NCI-H187 (cell line): ENCODE results near the gene MFSD12.

Experiments
- DNase-seq, 2 experiments: peaks; one replicate each; lab custom pipeline; 2025; lab: John Stamatoyannopoulos, UW

MFSD12 gene

DNA sequence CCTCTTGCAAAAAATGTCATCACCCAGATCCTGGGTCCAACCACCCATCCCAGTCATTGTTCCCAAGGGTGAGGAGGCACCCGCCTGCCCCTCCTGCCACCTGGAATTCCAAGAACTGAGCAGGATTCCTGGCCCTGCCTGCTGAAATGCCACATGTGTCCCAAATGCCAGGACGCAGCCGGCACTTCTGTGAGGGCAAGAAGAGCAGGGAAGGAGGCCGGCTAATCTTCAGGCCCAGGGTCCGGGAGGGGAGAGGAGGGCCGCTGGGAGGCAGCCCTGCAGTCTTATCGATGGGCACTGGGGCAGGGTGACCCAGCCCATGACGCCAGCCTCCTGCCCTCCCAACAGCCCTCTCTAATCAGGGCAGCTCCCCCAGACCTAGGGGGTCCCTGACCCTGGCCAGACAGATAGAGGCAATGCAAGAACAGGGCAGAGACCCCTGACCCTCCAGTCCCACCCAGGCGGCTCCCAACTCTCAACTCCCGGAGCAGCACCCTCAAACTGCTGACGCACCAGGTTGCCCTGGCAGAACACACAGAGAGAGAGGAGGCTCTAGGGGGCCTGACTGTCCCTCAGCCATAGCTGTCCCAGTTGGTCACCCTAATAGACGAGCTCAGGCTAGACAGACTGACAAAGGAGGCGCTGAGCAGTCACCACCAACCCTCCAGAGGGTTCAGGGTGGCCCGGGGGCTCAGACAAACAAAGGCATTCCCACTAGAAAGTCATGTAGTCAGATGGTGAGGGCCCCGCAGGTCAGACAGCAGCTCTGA, 1.5 kb downstream of the MFSD12 start:
- no peak for DNase-seq

DNA sequence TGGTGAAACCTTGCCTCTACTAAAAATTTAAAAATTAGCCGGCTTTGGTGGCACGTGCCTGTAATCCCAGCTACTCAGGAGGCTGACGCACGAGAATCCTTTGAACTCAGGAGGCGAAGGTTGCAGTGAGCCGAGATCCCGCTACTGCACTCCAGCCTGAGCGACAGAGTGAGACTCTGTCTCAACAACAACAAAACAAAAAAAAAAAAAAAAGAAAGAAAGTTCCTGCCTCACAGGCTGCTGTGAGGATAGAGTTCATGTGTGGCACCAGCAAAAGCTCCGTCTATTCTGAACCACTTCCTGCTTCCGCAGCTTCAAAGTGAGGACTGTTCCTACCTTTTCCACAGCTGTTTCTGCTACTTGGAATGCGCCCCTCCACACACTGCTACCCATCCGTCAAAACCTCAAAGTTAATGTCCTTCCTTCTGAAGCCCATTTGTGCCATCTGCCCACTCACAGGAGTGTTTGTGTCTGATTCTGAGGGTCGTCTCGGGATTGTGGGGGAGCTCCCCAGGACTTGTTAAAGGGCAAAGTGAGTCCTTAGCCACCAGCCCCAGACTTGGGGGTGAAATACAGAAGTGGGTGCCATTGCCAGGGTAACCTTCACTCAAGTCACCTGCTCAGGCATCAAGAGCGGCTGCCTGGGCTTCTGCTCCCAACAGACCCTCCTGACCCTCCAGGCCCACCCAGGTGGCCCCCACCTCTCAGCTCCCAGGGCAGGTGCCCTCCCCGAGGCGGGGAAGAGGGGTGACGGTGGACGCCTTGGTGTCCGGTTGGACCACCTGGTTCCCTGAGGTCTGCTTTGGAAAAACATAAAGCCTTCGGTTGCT, 2.9 kb downstream of the MFSD12 start:
- DNase-seq: no peak

DNA sequence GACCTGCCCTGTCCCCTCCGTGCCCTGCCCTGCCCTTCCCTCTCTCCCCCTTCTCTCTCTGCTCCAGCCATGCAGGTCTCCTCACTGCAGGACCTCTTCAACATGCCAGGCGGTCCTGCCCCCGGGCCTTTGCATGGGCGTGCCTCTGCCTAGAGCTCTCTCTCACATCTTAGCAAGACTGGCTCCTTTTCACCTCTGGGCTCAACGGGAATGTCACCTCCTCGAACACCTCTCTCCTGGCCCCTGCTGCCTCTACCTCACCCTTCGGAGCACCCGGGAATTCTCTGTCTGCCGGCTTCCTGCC, 5.6 kb downstream of the MFSD12 start:
- DNase-seq: no peak

DNA sequence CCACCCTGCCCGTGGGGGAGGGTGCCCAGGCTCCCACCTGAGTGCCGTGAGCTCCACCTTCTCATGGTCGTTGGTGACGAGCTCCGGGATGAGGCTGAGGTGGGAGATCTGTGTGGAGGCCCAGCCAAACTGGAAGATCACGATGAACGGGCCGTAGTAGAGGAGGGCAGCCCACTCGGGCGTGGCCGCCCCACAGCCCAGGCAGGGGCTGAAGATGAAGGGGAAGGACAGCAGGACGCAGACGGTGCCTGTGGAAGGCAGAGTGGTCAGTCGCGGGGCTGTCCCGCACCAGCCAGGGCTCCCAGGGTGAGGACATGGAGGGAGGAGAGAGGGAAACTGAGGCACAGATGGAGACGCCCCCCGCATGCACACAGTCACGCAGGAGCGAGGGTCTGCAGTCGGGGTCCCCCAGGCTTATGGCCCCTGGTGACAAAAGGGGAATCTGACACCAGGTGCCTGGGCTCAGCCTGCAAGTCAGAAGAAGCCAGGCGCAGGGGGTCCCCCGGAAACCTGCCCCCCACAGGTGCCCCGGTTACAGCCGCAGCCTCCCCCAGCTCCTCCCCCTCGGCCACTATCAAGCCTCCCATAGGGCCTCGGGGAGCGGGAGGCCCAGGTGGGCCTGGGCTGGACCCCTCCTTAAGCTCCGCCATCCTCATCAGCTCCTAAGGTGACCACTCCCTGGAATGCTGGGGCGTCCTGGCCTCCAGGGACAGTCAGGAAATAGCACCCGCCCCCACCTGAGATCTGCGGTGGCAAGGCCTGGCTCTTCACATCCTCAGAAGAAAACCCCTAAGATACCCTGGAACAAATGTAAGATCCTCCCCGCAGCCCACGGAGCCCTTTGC, 6.2 kb downstream of the MFSD12 start:
- DNase-seq: no peak

DNA sequence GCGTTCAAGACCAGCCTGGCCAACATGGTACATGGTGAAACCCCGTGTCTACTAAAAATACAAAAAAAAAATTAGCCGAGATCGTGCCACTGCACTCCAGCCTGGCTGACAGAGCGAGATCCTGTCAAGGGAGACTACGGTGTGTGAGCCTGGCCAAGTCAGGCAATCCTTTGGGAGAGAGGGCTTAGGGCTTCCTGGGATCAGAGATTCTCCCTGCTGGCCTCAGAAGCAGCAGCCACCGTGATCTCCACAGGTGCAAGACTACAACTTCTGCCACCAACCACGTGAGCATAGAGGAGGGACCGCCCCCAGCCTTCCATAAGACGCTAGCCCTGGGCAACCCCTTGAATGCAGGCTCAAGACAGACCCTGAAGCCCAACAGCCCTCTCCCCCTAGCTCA, 7.6 kb downstream of the MFSD12 start:
- no peak for DNase-seq

DNA sequence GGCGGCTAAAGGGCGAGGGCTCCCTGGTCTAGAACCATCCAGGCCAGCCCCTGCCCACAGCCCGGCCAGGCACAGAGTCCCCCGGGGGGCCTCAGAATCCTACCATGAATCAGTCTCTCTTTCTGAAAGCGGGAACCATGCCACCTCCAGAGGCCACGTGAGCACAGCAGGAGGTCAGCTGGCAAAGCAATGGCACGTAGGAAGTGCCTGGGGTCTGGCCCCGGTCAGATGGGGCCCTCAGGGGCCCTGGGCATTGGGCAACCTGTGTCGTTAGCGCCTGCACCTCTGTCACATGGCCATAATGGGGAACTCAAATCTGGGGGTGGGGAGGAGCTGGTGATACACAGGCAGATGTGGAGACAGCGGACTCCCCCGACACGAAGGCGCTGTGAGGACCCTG, 8.8 kb downstream of the MFSD12 start:
- no peak for DNase-seq

DNA sequence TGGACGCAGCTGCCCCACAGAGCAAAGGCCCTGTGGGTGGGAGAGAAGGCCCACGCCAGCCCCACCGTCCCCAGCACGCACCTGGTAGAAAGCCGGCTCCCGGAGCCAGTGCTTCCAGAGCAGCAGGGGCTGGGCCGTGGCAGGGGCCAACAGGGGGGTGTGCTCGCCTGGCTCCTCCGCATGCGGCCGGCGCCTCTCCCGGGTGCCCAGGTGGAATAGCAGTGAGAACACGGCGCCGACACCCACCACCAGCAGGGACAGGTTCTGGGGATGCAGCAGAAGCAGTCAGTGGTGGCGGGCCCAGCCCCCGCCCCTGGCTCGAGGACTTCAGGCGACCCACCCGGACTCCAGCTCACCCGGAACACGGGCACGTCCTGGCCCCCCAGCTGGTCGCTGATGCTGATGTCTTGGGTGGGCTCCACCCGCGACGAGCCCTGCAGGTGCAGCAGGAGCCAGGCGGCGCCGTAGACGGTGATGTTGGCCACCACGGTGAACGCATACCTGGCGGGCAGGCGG, 9.6 kb downstream of the MFSD12 start:
- no peak for DNase-seq

DNA sequence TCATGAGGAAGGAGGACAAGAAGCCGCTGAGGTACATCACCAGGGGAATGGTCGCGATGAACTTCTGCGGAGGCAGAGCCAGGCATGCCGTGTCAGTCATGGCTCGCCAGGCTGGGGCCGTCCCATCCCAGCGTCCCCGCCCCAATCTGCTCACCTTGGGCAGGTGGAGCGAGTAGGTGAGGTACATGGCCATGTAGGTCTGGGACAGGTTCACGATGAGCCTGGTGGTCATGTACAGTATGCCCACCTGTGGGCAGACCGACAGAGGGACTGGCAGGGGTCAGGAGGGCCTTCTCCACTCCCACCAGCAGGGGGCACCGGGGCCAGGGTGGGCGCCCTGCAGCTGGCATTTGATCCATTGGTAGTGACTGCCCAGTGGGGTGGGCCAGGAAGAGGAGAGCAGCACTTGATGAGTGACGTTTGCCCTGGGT, 10.1 kb downstream of the MFSD12 start:
- no peak for DNase-seq

DNA sequence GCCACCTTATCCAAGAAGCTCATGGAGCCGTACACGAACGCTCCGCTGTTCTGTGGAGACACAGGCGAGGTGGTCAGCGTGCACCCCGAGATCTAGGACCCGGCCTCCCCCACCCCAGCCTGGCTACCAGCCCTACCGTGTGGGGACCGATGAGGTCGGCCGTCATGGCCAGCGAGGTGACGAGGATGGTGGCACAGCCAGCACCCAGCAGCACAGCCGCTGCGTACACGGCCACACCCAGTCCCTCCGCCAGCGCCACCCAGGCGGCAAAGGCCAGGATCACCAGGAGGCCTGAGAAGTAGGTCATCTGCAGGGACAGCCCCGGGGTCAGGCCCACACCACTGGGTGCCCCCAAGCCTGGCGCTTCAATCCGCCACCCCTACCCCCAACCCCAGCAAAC, 11.3 kb downstream of the MFSD12 start:
- DNase-seq: no peak

DNA sequence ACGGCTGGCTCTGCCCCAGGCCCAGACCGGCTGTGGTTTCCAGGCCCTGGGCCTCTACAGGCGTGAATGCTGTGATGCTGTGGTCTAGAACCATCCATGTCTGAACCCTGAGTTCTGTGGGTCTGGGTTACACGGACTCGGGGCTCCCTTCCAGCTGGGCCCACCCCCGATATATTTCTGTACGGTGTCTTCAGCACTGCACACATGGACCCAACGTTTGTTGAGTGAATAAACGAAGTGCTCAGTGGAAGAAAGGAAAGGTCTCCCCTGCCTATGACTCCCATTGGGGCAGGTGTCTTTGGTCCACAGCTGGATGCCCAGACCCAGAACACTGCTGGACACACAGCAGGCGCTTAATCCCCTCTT, 11.7 kb downstream of the MFSD12 start:
- DNase-seq: no peak

DNA sequence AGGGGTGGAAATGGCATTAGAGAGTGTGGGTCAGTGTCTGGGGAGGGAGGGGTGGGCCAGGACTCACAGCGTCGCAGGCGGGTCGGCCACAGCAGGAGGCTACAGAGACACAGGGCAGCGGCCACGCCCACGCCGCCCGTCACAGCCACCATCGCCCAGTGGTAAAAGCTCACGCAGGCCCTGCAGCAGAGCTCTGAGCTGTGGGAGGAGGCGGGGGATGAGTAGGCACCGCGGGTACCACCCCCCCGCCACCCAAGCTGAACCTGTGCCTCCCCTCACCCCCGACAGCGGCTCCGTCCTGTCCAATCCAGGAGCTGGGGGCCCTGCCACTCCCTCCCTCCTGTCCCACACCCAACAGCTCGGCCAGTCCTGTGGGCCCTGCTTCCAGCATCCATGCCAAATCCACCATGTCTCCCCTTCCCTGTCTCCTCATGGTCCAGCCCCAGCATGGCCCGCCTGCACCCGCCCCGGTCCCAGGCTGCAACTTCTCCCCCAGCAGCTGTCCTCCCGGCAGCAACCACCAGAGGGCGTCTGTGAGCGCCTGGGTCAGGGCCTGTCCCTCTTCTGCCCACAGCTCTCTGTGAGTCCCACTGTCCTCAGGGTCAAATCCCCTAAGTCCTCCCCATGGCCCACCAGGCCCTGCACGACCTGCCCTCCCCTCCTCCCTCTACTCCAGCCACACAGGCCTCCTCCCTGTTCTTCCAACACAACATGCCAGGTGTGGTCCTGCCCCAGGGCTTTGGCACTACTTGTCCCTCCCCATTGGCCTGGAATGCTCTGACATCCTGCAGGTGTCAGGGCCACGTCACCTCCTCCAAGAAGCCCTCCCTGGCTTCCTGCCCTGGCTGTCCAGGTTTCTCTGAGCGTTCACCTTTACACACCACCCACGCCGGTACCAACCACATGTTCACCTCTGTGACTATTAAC, 12.4 kb downstream of the MFSD12 start:
- DNase-seq: peak in 1 of 2 experiments; percentile 35

DNA sequence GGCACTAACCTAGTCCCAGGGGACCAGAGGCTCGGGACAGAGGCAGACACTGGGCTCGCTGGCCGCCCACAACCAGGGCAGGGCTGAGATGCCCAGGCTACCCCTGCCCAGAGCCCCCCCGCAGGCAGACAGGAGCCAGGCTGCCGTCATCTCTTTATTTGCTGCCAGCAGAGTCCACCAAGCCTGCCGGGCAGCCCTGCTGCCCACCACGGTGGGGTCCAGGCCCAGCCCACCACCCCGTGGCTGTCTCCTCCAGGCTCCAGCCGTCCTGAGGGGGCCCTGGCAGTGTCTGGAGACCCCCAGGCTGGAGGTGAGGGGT, 13.4 kb downstream of the MFSD12 start:
- no peak for DNase-seq

DNA sequence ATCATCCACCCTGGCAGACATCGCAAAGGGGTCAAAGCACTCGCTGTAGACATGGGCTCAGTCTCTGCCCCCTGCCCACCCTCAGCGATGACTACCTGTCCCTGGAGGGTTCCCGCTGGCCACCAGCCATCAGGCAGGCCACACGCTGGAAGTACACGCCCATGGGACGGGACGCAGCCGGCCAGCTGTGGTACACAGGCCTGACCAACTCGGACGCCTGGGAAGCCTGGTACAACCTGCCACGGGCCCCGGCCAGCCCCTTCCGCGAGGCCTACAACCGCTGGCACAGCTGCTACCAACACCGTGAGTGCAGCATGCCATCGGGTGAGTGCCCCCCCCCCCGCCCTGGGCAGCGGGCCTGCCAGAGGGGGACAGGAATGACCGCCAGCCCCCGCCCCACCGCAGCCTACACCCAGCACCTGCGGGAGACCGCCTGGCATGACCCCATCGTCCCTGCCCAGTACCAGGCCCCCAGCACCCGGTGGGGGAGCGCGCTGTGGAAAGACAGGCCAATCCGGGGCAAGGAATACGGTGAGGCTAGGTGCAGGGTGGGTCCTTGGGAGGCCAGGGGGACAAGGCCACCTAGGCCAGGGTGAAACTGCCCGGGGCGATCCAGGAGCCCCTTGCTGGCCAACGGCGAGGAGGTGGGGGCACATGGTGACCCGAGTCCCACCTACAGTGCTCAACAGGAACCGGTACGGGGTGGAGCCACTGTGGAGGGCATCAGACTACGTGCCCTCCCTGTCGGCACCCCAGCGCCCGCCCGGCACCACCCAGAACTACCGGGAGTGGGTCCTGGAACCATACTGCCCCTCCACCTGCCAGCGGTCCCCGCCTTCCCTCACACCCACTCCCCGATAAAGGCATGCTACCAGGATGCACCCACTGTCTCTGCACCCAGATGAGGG, 14.0 kb downstream of the MFSD12 start:
- no peak for DNase-seq

DNA sequence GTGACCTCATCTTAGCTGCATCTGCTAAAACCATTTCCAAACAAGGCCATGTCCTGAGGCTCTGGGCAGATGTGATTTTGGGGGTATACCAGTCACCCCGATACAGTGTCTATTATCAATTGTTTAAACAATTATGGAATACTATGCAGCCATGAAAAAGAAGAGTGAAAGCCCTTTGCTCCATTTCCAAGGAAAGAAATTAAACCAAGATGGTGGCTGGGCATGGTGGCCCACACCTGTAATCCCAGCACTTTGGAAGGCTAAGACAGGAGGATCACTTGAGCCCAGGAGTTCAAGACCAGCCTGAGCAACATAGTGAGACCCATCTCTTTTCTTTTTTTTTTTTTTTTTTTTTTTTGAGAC, 17.6 kb downstream of the MFSD12 start:
- DNase-seq: no peak

DNA sequence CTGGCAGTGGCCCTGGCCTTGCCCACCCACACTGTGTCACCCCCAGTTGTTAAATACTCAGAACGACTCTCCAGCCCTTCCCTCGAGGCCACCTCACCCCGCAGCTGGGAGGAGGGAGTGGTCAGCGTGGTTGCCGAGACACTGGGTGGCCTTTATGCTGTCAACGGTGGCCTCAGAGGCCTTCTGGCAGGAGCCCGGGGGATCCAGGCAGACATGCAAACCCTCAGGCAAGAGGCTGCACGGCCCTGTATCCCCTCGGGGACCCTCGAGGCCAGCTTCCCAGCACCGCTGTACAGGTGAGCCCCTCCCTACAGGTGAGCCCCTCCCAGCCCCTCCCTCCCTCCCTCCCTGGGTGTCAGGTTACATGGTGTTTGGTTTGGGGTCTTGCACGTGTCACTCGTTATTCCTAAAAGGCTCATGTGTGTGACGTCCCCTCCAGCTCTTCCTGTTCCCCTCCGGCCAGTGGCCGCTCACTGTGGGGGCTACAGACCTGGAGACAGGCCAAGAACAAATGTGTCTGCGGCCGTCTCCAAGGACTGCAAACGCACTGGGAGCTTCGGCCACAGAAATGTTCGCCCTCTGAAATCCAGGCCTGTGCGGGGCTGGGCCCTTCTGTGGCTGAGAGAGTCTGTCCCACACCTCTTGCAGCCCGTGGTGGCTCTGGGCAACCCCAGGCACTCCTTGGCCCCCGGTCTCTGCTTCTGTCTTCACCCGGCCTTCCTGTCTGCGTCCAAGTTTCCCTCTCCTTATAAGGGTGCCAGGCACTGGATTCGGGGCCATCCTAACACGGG, 18.2 kb downstream of the MFSD12 start, which contains the start of gene TEKTIP1:
TSS of gene TEKTIP1 (plus strand) at position 210 of the 791 bp plus-strand sequence. CDS start at position 214, 4 bp downstream.
- DNase-seq: no peak

DNA sequence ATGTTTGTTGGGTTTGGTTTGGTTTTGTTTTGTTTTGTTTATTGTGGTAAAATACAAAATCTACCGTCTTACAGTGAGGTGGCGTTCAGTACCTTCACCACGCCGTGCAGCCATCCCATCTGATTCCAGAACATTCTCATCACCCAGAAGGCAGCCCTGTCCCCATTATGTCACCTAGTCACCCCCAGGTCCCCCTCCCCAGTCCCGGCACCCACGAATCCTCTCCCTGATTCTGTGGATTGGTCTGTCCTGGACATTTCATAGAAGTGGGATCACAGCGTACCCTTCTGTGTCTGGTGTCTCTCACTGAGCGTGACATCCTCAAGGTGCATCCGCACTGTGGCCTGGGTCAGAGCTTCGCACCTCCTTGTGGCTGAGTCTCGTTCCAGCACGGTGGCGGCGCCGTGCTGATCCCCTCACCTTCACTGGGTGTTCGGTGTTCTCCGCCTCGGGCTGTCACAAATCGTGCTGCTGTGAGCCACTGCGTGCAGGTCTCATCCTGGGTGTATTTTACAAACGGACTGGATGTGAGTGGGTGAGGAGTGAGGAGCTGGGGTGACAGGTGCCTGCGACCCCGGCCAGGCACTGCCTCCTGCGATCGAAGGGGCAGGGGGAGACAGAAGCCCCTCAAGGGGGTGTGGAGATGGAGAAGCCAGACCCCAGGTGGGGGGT, 19.0 kb downstream of the MFSD12 start:
- DNase-seq: no peak

DNA sequence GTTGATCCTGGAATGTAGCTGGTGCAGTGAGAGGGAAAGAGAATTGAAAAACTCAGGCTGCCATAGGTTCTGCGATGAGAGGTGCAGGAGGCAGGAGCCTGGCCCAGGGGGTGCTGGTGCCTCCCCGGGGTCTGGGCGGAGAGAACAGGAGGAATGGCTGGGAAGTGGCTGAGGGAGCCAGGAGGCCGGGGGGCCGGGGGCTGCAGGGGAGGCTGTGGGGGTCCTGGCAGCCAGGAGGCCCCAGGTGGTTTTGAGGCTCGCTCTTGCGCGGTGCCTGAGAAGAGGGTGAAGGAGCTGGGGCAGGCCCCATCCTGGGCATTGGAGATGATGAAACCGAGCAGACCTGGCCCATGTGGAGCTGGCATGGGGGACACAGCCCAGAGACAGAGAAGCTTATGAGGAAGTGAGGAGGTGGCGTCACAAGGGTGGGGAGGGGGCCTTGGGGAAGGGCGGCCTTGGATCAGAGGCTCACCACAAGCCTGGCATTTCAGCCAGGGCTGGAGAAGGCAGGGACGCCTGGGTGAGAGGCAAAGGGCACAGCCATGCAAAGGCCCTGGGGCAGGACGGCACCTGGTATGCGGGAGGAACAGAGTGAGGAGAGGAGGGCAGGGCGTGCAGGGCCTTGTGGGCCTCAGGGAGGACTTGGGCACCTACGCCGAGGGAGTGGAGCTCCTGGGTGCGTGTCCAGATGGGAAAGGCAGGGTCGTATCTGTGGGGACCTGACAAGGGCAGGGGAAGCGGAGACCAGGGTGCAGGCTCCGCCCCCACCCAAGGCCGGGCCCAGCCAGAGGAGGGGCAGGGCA, 19.7 kb downstream of the MFSD12 start:
- no peak for DNase-seq

DNA sequence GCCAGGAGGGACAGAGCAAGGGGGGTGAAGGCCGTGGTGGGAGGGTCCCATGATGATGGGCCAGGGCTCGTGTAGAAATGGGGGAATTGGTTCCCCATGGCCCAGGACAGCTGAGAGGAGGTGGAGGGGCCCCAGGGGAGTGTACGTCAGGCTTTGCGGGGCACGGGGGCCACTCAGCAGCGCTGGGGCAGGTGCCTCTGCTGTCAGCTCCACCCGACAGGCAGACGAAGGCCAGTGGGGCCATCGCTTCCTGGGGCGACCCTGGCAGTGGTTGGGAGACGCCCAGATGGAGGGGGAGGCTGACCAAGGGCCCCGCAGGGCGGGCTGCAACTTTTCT, 20.3 kb downstream of the MFSD12 start:
- no peak for DNase-seq
